ENCODE results near the gene ITGA7. TPM values are rescaled to one million over a fixed set of nuclear protein-coding genes. Genes with fewer than 3 reads are reported as not detected.

Gene ITGA7
- total and polyA plus RNA-seq, 2 of the 4 experiments (the other 2 are of a cell fraction): 3.9 to 15.7 TPM

- H4K8ac ChIP-seq (ENCODE audit: low read depth in 2 of 2, low read length in 2 of 2): no peak overlapping the region
- H4K91ac ChIP-seq (ENCODE audit: insufficient read depth, low read depth, low read length): no peak overlapping the region
- no peak overlapping the region for H2BK120ac ChIP-seq (ENCODE audit: low read depth, low read length)
- no peak overlapping the region for H3K4ac ChIP-seq (ENCODE audit: low read depth, low read length)
- no peak overlapping the region for H3K56ac ChIP-seq (ENCODE audit: extremely low read depth, insufficient read depth, low read length)
- H3K79me1 ChIP-seq (ENCODE audit: low read depth in 1 of 2, low read length in 2 of 2): no peaks in the 10 kb centered on the region
- no peak overlapping the region for H3K4me2 ChIP-seq (ENCODE audit: low read depth, low read length)
- no peak overlapping the region for H3K14ac ChIP-seq (replicated peaks; ENCODE audit: low read depth, low read length)
- H2AK9ac ChIP-seq (replicated peaks; ENCODE audit: low read depth, low read length, poor library complexity): no peak overlapping the region
- H3K18ac ChIP-seq (ENCODE audit: low read depth, low read length): no peak overlapping the region
- H3K4me1 ChIP-seq (ENCODE audit: control insufficient read depth, insufficient read depth, low read length): peaks cover 2% of the 10 kb centered on the region; the same call in 1 of the 2 replicates
- no peaks in the 10 kb centered on the region for H3K9me3 ChIP-seq (ENCODE audit: control insufficient read depth, insufficient read depth, low read length)
- H2BK20ac ChIP-seq (ENCODE audit: low read depth, low read length): no peak overlapping the region
- dilution Hi-C loops (cut with HindIII; ENCODE audit: low sequenced_read_pairs, unreplicated experiment): no loop called here
- H3K27ac ChIP-seq (ENCODE audit: insufficient read depth, low read length): no peak overlapping the region
- no peak overlapping the region for H2BK15ac ChIP-seq (ENCODE audit: low read depth, low read length)
- intact Hi-C loops (cut with micrococcal nuclease): no loop called here
- H3K9me1 ChIP-seq (ENCODE audit: insufficient read depth, low read length): no peaks in the 10 kb centered on the region
- ATAC-seq (ENCODE audit: low read depth): no peak
- BruUV-seq (replicated peaks): no TSS peak
- in situ Hi-C loops (cut with MboI; ENCODE audit: low sequenced_read_pairs): no loop called here
- no peak overlapping the region for H2AK5ac ChIP-seq (ENCODE audit: low read depth, low read length)
- no peak overlapping the region for H3K23ac ChIP-seq (ENCODE audit: low read depth, low read length)
- no peak overlapping the region for H2BK5ac ChIP-seq (ENCODE audit: low read depth, low read length, poor library complexity, severe bottlenecking)
- TF ChIP-seq SMC3 (IDR thresholded peaks at IDR 0.05; ENCODE audit: low read depth, low read length) (no peak), MAZ (IDR thresholded peaks at IDR 0.05; ENCODE audit: borderline replicate concordance, low read depth, low read length) (no peak), RAD21 (IDR thresholded peaks at IDR 0.05; ENCODE audit: low read length) (no peak), CEBPB (IDR thresholded peaks at IDR 0.05; ENCODE audit: low read depth, low read length) (no peak), USF2 (IDR thresholded peaks at IDR 0.05; ENCODE audit: low read depth, low read length) (no peak), CHD1 (IDR thresholded peaks at IDR 0.05; ENCODE audit: low read depth, low read length) (no peak), MAFK (IDR thresholded peaks at IDR 0.05; ENCODE audit: low read depth, low read length) (no peak), CTCF (conservative IDR thresholded peaks at IDR 0.05; ENCODE audit: low read depth, low read length) (no peak)
- WGBS, 2 experiments (ENCODE audit: extremely low coverage in 2 of 2, insufficient read length in 1 of 2): no CpG with 5 or more reads among the region's 1 CpG
- no peaks in the 10 kb centered on the region for H4K20me1 ChIP-seq (ENCODE audit: insufficient read depth, low read length)
- peak overlapping the region; percentile 33 for H2AFZ ChIP-seq (replicated peaks; ENCODE audit: low read length, poor library complexity)
- H3K9ac ChIP-seq (ENCODE audit: low read depth, low read length): no peak overlapping the region
- peaks cover 22% of the 10 kb centered on the region for H3K27me3 ChIP-seq (ENCODE audit: control insufficient read depth, insufficient read depth, low read length)
- POLR2A ChIA-PET (ENCODE audit: unreplicated experiment): no interaction called here
- CTCF ChIA-PET: no interaction called here
- H4K5ac ChIP-seq (ENCODE audit: low read depth, low read length): no peak overlapping the region
- no peaks in the 10 kb centered on the region for H3K36me3 ChIP-seq (ENCODE audit: control insufficient read depth, insufficient read depth, low read length)
- H3K4me3 ChIP-seq (ENCODE audit: insufficient read depth, low read depth, low read length): no peak overlapping the region
- no peak for DNase-seq
These were observed 8.7 kb downstream of the ITGA7 start for GRCh38 chr12:55698965-55699364.

Measured in IMR-90 (cell line).